K562 (cell line): ENCODE data around the gene ST6GAL1. TPM values are rescaled to one million over a fixed set of nuclear protein-coding genes. Genes with fewer than 3 reads are reported as not detected.

Experiments used
- ELF4 ChIP-seq: fragments of 450-650 bp; formaldehyde crosslinking; IDR thresholded peaks from 2 replicates; pipeline ENCODE4 v1.4.0; 2022; ENCODE audit warnings: missing genetic modification characterization
- ETV1 ChIP-seq: fragments of 450-650 bp; conservative IDR thresholded peaks from 2 replicates; pipeline ENCODE4 v1.6.1; 2016; ENCODE audit warnings: missing genetic modification characterization, control low read depth, low read depth, missing compliant biosample characterization
- NCOA2 ChIP-seq, 2 experiments: fragments of 450-650 bp; IDR thresholded peaks; 2 replicates each; pipeline ENCODE4 v1.6.1; 2018; ENCODE audit warnings: mild to moderate bottlenecking in 2 of 2, moderate library complexity in 1 of 2; ENCODE audit not compliant: partially characterized antibody in 2 of 2
- NUFIP1 ChIP-seq: fragments of 450-650 bp; IDR thresholded peaks from 2 replicates; pipeline ENCODE4 v1.6.1; 2018; ENCODE audit not compliant: partially characterized antibody
- PHTF2 ChIP-seq: fragments of 250-450 bp; sonication (Bioruptor Pico); IDR thresholded peaks from 2 replicates; pipeline ENCODE4 v1.5.0; 2021; ENCODE audit warnings: mild to moderate bottlenecking
- RAD21 ChIP-seq, 2 experiments: fragments of 250-450 bp in 1 of 2; fragments of 450-650 bp in 1 of 2; sonication (Bioruptor Pico) in 1 of 2; formaldehyde crosslinking in 1 of 2; IDR thresholded peaks in 1 of 2; conservative IDR thresholded peaks in 1 of 2; 2 replicates each; pipeline versions ENCODE4 v1.4.0 to v1.8.0; 2020 to 2022; ENCODE audit warnings: mild to moderate bottlenecking in 2 of 2, moderate library complexity in 1 of 2
- SLC30A9 ChIP-seq: fragments of 250-450 bp; sonication (Bioruptor Pico); IDR thresholded peaks from 2 replicates; pipeline ENCODE4 v1.8.0; 2022; ENCODE audit warnings: mild to moderate bottlenecking, moderate library complexity
- SP2 ChIP-seq: IDR thresholded peaks from 2 replicates; pipeline ENCODE4 v1.6.1; 2011; ENCODE audit warnings: mild to moderate bottlenecking, low read depth, low read length, moderate library complexity; ENCODE audit not compliant: poor library complexity, severe bottlenecking; ENCODE audit errors: extremely low read depth
- STAT5A ChIP-seq: IDR thresholded peaks from 2 replicates; pipeline ENCODE4 v1.6.1; 2012; ENCODE audit warnings: low read length, inconsistent platforms, borderline replicate concordance
- TSC22D4 ChIP-seq: fragments of 450-650 bp; IDR thresholded peaks from 2 replicates; pipeline ENCODE4 v1.6.1; 2016; ENCODE audit warnings: missing genetic modification characterization, missing biosample characterization, control low read depth
- polyA plus RNA-seq, 8 experiments: library from polyadenylated mRNA; depleted of rRNA in 4 of 8; stranded (reverse) in 5 of 8; unstranded in 3 of 8; fragments of >200 nt; fragmentation: Nextera tagmentation in 2 of 8; fragmentation: Illumina TruSeq in 1 of 8; extraction: Ambion mirVana in 2 of 8; extraction: Trizol in 1 of 8; gene quantifications; 2 replicates each; pipeline versions ENCODE4 v1.2.1 to v1.2.3, GENCODE V29; 2011 to 2014; ENCODE audit warnings: inconsistent platforms in 1 of 8, missing spikeins in 1 of 8
- total RNA-seq, 7 experiments: library from RNA; depleted of rRNA in 6 of 7; stranded (reverse); fragments of >200 nt in 6 of 7; fragmentation: Illumina TruSeq in 2 of 7; extraction: Trizol in 2 of 7; gene quantifications; 2 replicates each; pipeline versions ENCODE4 v1.2.1 to v1.2.3, GENCODE V29; 2011 to 2021; ENCODE audit warnings: low replicate concordance in 1 of 7
- TF ChIP-seq, protein P1 (sequence below), 2 experiments: fragments of 200-800 bp in 1 of 2; sonication (Bioruptor generic) in 1 of 2; sonication (generic) in 1 of 2; formaldehyde crosslinking in 1 of 2; IDR thresholded peaks in 1 of 2; conservative IDR thresholded peaks in 1 of 2; 2 replicates each; pipeline versions ENCODE4 v1.5.0 to v1.6.1; 2016 to 2020; ENCODE audit warnings: missing compliant biosample characterization in 1 of 2, missing genetic modification characterization in 1 of 2, missing genetic modification reagents in 1 of 2
- TF ChIP-seq, protein P2 (sequence below): fragments of 250-450 bp; sonication (Bioruptor Pico); IDR thresholded peaks from 2 replicates; pipeline ENCODE4 v1.5.0; 2020; ENCODE audit warnings: mild to moderate bottlenecking
- TF ChIP-seq, protein P3 (sequence below): fragments of 450-650 bp; IDR thresholded peaks from 2 replicates; pipeline ENCODE4 v1.6.1; 2016; ENCODE audit warnings: low read depth
- TF ChIP-seq, protein P4 (sequence below): fragments of 450-650 bp; formaldehyde crosslinking; conservative IDR thresholded peaks from 2 replicates; pipeline ENCODE4 v1.4.0; 2022; ENCODE audit warnings: mild to moderate bottlenecking, missing genetic modification characterization

The ST6GAL1 gene
- total and polyA plus RNA-seq, 9 of the 15 experiments (the other 6 are each of a cell fraction or from before 2014, with no cell fraction given) = 31.9 to 145 (median 71.0) TPM

DNA sequence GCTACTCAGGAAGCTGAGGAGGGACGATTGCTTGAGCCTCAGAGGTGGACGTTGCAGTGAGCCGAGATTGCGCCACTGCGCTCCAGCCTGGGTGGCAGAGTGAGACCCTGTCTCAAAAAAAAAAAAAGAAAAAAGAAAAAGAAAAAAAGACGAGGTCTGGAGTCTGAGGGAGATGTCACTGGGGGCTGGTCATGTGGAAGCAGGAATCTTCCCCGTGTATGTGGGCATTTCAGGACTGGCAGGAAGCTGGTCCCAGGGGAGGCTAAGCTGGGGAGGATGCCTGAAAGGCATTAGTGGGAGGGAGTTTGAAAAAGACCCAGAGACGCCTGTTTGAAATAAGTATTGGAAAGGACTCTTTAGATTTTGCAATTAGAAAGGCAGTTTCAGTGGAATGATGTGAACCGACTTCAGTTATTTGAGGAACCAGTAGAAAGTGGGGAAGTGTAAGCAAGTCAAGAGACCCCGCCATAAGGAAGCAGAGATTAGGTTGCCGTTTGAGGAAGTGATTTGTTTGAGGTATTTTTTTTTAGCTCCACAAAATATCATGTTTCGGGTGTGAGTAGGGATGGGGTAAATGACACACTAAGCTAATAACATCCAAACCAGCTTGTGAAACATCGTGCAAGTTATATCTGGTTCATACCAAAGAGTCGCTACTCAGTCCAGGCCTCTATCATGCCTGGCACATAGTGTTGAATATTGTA, 55.5 kb downstream of the ST6GAL1 start (continued):
- TF ChIP-seq STAT5A = no peak
- no peak for TF ChIP-seq SP2
- TF ChIP-seq, protein P1, sequence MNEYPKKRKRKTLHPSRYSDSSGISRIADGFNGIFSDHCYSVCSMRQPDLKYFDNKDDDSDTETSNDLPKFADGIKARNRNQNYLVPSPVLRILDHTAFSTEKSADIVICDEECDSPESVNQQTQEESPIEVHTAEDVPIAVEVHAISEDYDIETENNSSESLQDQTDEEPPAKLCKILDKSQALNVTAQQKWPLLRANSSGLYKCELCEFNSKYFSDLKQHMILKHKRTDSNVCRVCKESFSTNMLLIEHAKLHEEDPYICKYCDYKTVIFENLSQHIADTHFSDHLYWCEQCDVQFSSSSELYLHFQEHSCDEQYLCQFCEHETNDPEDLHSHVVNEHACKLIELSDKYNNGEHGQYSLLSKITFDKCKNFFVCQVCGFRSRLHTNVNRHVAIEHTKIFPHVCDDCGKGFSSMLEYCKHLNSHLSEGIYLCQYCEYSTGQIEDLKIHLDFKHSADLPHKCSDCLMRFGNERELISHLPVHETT (CRISPR knock-in tag; conservative IDR thresholded peaks at IDR 0.05 in 1 of 2, IDR thresholded peaks at IDR 0.05 in 1 of 2) = 0 out of 4 replicates have a peak, but pooled peaks of 1 of the 2 experiments have one; percentile 33
- TF ChIP-seq, protein P2, sequence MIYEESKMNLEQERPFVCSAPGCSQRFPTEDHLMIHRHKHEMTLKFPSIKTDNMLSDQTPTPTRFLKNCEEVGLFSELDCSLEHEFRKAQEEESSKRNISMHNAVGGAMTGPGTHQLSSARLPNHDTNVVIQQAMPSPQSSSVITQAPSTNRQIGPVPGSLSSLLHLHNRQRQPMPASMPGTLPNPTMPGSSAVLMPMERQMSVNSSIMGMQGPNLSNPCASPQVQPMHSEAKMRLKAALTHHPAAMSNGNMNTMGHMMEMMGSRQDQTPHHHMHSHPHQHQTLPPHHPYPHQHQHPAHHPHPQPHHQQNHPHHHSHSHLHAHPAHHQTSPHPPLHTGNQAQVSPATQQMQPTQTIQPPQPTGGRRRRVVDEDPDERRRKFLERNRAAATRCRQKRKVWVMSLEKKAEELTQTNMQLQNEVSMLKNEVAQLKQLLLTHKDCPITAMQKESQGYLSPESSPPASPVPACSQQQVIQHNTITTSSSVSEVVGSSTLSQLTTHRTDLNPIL (CRISPR knock-in tag) = no peak
- no peak for TF ChIP-seq SLC30A9
- no peak for TF ChIP-seq RAD21 (CRISPR knock-in tag; conservative IDR thresholded peaks at IDR 0.05 in 1 of 2, IDR thresholded peaks at IDR 0.05 in 1 of 2)
- no peak for TF ChIP-seq NUFIP1
- 0 out of 2 replicates have a peak, but pooled peaks have one; percentile 33 for TF ChIP-seq ELF4 (CRISPR knock-in tag)
- no peak for TF ChIP-seq PHTF2 (CRISPR knock-in tag)
- no peak for TF ChIP-seq NCOA2 (IDR thresholded peaks at IDR 0.05; ENCODE audit: partially characterized antibody in 2 of 2)
- no peak for TF ChIP-seq TSC22D4 (tag)
- TF ChIP-seq, protein P3, sequence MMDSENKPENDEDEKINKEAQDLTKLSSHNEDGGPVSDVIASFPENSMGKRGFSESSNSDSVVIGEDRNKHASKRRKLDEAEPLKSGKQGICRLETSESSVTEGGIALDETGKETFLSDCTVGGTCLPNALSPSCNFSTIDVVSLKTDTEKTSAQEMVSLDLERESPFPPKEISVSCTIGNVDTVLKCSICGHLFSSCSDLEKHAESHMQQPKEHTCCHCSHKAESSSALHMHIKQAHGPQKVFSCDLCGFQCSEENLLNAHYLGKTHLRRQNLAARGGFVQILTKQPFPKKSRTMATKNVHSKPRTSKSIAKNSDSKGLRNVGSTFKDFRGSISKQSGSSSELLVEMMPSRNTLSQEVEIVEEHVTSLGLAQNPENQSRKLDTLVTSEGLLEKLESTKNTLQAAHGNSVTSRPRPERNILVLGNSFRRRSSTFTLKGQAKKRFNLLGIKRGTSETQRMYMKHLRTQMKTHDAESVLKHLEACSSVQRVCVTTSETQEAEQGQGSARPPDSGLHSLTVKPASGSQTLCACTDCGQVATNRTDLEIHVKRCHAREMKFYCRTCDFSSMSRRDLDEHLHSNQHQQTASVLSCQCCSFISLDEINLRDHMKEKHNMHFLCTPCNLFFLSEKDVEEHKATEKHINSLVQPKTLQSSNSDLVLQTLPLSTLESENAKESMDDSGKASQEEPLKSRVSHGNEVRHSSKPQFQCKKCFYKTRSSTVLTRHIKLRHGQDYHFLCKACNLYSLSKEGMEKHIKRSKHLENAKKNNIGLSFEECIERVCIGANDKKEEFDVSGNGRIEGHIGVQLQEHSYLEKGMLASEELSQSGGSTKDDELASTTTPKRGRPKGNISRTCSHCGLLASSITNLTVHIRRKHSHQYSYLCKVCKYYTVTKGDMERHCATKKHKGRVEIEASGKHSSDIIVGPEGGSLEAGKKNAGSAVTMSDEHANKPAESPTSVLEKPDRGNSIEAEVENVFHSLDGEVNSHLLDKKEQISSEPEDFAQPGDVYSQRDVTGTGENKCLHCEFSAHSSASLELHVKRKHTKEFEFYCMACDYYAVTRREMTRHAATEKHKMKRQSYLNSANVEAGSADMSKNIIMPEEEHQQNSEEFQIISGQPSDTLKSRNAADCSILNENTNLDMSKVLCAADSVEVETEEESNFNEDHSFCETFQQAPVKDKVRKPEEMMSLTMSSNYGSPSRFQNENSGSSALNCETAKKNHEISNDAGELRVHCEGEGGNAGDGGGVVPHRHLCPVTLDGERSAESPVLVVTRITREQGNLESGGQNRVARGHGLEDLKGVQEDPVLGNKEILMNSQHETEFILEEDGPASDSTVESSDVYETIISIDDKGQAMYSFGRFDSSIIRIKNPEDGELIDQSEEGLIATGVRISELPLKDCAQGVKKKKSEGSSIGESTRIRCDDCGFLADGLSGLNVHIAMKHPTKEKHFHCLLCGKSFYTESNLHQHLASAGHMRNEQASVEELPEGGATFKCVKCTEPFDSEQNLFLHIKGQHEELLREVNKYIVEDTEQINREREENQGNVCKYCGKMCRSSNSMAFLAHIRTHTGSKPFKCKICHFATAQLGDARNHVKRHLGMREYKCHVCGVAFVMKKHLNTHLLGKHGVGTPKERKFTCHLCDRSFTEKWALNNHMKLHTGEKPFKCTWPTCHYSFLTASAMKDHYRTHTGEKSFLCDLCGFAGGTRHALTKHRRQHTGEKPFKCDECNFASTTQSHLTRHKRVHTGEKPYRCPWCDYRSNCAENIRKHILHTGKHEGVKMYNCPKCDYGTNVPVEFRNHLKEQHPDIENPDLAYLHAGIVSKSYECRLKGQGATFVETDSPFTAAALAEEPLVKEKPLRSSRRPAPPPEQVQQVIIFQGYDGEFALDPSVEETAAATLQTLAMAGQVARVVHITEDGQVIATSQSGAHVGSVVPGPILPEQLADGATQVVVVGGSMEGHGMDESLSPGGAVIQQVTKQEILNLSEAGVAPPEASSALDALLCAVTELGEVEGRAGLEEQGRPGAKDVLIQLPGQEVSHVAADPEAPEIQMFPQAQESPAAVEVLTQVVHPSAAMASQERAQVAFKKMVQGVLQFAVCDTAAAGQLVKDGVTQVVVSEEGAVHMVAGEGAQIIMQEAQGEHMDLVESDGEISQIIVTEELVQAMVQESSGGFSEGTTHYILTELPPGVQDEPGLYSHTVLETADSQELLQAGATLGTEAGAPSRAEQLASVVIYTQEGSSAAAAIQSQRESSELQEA = no peak
- TF ChIP-seq ETV1 (tag) = no peak
- TF ChIP-seq, protein P4, sequence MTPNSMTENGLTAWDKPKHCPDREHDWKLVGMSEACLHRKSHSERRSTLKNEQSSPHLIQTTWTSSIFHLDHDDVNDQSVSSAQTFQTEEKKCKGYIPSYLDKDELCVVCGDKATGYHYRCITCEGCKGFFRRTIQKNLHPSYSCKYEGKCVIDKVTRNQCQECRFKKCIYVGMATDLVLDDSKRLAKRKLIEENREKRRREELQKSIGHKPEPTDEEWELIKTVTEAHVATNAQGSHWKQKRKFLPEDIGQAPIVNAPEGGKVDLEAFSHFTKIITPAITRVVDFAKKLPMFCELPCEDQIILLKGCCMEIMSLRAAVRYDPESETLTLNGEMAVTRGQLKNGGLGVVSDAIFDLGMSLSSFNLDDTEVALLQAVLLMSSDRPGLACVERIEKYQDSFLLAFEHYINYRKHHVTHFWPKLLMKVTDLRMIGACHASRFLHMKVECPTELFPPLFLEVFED = 0 out of 2 replicates have a peak, but pooled peaks have one; percentile 2
